HepG2 (cell line): Measurements from ENCODE around the gene INTS3. TPM values are rescaled to one million over a fixed set of nuclear protein-coding genes. Genes with fewer than 3 reads are reported as not detected.

Source experiments
- ATAC-seq: fragments of 200-7000 bp; cut with Tn5 transposase; 3 replicates; pipeline ENCODE4 v1.9.1; 2020; ENCODE audit warnings: mild to moderate bottlenecking, moderate library complexity
- BruUV-seq: library from RNA; stranded (reverse); fragments of 400-500 nt; replicated peaks from 2 replicates; lab custom pipeline; 2021; lab: Mats Ljungman, UMichigan
- CTCF ChIA-PET: fragments of 300-600 bp; formaldehyde crosslinking; extraction: SDS; loops from one replicate; lab custom pipeline; 2021; ENCODE audit warnings: low total read pairs, inconsistent platforms, low intra/inter-chr PET ratio; lab: Yijun Ruan, JAX
- POLR2A ChIA-PET: fragments of 350-600 bp; sonication (Branson Sonifier 250); formaldehyde crosslinking; loops from one replicate; lab custom pipeline; 2020; ENCODE audit warnings: antibody characterized with exemption, inconsistent platforms; lab: Yijun Ruan, JAX
- DNase-seq: peaks from one replicate; pipeline ENCODE4 v3.0.0-alpha.2; 2015; ENCODE audit warnings: low spot score
- FAIRE-seq: peaks from 3 replicates; lab custom pipeline; 2011; peaks lifted over from hg19 to GRCh38; lab: Jason Lieb, UNC
- H2AFZ ChIP-seq: one replicate; pipeline ENCODE4 v1.6.1; 2011; ENCODE audit warnings: low read length, inconsistent platforms
- H3K27ac ChIP-seq: fragments of 300-600 bp; 3 replicates; pipeline ENCODE4 v1.8.0; 2011; ENCODE audit warnings: mixed run types, mild to moderate bottlenecking, mixed read lengths, low read length, inconsistent platforms; ENCODE audit not compliant: insufficient read depth; ENCODE audit errors: extremely low read length
- H3K27me3 ChIP-seq, 2 experiments: fragments of 200-600 bp in 1 of 2; 2 replicates in 1 of 2; 3 replicates in 1 of 2; pipeline versions ENCODE4 v1.6.0 to v1.8.0; 2011; ENCODE audit warnings: low read length in 2 of 2, mild to moderate bottlenecking in 2 of 2, moderate library complexity in 2 of 2, inconsistent platforms in 1 of 2; ENCODE audit not compliant: insufficient read depth in 2 of 2, control insufficient read depth in 1 of 2
- H3K36me3 ChIP-seq, 2 experiments: fragments of 200-600 bp in 1 of 2; replicated peaks in 1 of 2; 2 replicates in 1 of 2; 3 replicates in 1 of 2; pipeline versions ENCODE4 v1.5.1 to v1.8.0; 2011; ENCODE audit warnings: low read length in 2 of 2, inconsistent platforms in 1 of 2; ENCODE audit not compliant: insufficient read depth in 2 of 2, control insufficient read depth in 1 of 2
- H3K4me1 ChIP-seq: 2 replicates; pipeline ENCODE4 v1.5.1; 2012; ENCODE audit warnings: low read length, inconsistent platforms; ENCODE audit not compliant: insufficient read depth
- H3K4me2 ChIP-seq: 2 replicates; pipeline ENCODE4 v1.6.0; 2011; ENCODE audit warnings: low read depth, low read length, inconsistent platforms
- H3K4me3 ChIP-seq, 3 experiments: fragments of 200-600 bp in 1 of 3; sonication (generic), shearing (Covaris generic) in 1 of 3; replicated peaks in 1 of 3; 2 replicates each; pipeline ENCODE4 v1.5.1; 2011 to 2016; ENCODE audit warnings: low read length in 3 of 3, inconsistent platforms in 2 of 3, low read depth in 2 of 3, mild to moderate bottlenecking in 2 of 3, control low read depth in 1 of 3, mixed read lengths in 1 of 3; ENCODE audit not compliant: insufficient read depth in 1 of 3
- H3K79me2 ChIP-seq: one replicate; pipeline ENCODE4 v1.6.1; 2011; ENCODE audit warnings: low read length, inconsistent platforms; ENCODE audit not compliant: insufficient read depth
- H3K9ac ChIP-seq: 2 replicates; pipeline ENCODE4 v1.6.0; 2011; ENCODE audit warnings: mild to moderate bottlenecking, low read depth, low read length, inconsistent platforms; ENCODE audit not compliant: insufficient read depth
- H3K9me3 ChIP-seq: 2 replicates; pipeline ENCODE4 v1.5.1; 2012; ENCODE audit warnings: mild to moderate bottlenecking, low read length
- H4K20me1 ChIP-seq: 2 replicates; pipeline ENCODE4 v1.6.0; 2011; ENCODE audit warnings: inconsistent platforms, mild to moderate bottlenecking, low read length, moderate library complexity; ENCODE audit not compliant: insufficient read depth
- CEBPG ChIP-seq: IDR thresholded peaks from 2 replicates; pipeline ENCODE4 v1.6.1; 2016
- CREM ChIP-seq, 2 experiments: sonication (generic) in 1 of 2; formaldehyde crosslinking in 1 of 2; IDR thresholded peaks; 2 replicates each; pipeline versions ENCODE4 v1.4.0 to v1.6.1; 2016 to 2020; ENCODE audit warnings: antibody characterized with exemption in 1 of 2, mild to moderate bottlenecking in 1 of 2, missing genetic modification reagents in 1 of 2
- E2F2 ChIP-seq: sonication (generic); formaldehyde crosslinking; IDR thresholded peaks from 2 replicates; pipeline ENCODE4 v1.4.0; 2020; ENCODE audit warnings: missing genetic modification reagents, borderline replicate concordance
- HES4 ChIP-seq: sonication (generic); formaldehyde crosslinking; IDR thresholded peaks from 2 replicates; pipeline ENCODE4 v1.9.0; 2021; ENCODE audit warnings: mild to moderate bottlenecking, missing genetic modification reagents, borderline replicate concordance
- JDP2 ChIP-seq: sonication (generic); formaldehyde crosslinking; IDR thresholded peaks from 2 replicates; pipeline ENCODE4 v1.8.1; 2022; ENCODE audit warnings: missing genetic modification reagents, borderline replicate concordance
- SRSF4 ChIP-seq: fragments of 200-400 bp; formaldehyde crosslinking; IDR thresholded peaks from one replicate; pipeline ENCODE4 v1.6.1; 2018; ENCODE audit warnings: mild to moderate bottlenecking, low read depth, low read length, moderate library complexity; ENCODE audit not compliant: poor library complexity, severe bottlenecking
- TRIM22 ChIP-seq: fragments of 450-650 bp; IDR thresholded peaks from 2 replicates; pipeline ENCODE4 v1.6.1; 2017
- ZNF143 ChIP-seq: sonication (generic); formaldehyde crosslinking; IDR thresholded peaks from 2 replicates; pipeline ENCODE4 v1.4.0; 2020; ENCODE audit warnings: missing genetic modification reagents
- ZNF337 ChIP-seq: sonication (generic); formaldehyde crosslinking; IDR thresholded peaks from 2 replicates; pipeline ENCODE4 v1.5.1; 2020; ENCODE audit warnings: missing genetic modification reagents, low read depth, mild to moderate bottlenecking, borderline replicate concordance
- ZNF605 ChIP-seq: sonication (generic); formaldehyde crosslinking; IDR thresholded peaks from 2 replicates; pipeline ENCODE4 v1.8.0; 2022; ENCODE audit warnings: mild to moderate bottlenecking, missing genetic modification reagents
- WGBS: methylation state at CpG from one replicate; pipeline ENCODE4 v1.1.6; 2017; ENCODE audit warnings: low lambda C conversion rate; 5-methylcytosine and 5-hydroxymethylcytosine counted together
- in situ Hi-C: cut with HindIII; loops from 2 replicates; pipeline ENCODE4 v1.10.0; 2017; ENCODE audit warnings: low pct_unique_long_range_greater_than_20kb; ENCODE audit not compliant: extremely low pct_ligation_motif_present
- intact Hi-C: fragments of 100-400 bp; cut with micrococcal nuclease; formaldehyde crosslinking; loops from one replicate; pipeline ENCODE4 v1.10.0; 2022; ENCODE audit not compliant: unreplicated experiment
- polyA plus RNA-seq, 8 experiments: library from polyadenylated mRNA; depleted of rRNA in 3 of 8; stranded (reverse) in 7 of 8; unstranded in 1 of 8; fragments of >200 nt; fragmentation: Illumina TruSeq in 4 of 8; extraction: Trizol in 4 of 8; gene quantifications; 2 replicates each; pipeline versions ENCODE4 v1.2.1 to v1.2.3, GENCODE V29; 2011 to 2016; ENCODE audit warnings: low read depth in 4 of 8, missing spikeins in 1 of 8, mixed read lengths in 1 of 8; ENCODE audit not compliant: insufficient read depth in 1 of 8
- total RNA-seq, 5 experiments: library from RNA; depleted of rRNA; stranded (reverse); fragments of >200 nt; fragmentation: Illumina TruSeq; extraction: Trizol; gene quantifications; 2 replicates each; pipeline ENCODE4 v1.2.3, GENCODE V29; 2016; ENCODE audit warnings: low read depth in 1 of 5

INTS3 gene
- total and polyA plus RNA-seq, 2 of the 13 experiments (the other 11 are each of a cell fraction or from before 2014, with no cell fraction given) = 17.2 to 27.2 TPM

GRCh38 chr1:153749408-153750005 lies 21.7 kb downstream of the INTS3 start (continued):
- no peak for TF ChIP-seq E2F2
- TF ChIP-seq HES4 (CRISPR knock-in tag) = no peak
- peak; percentile 46; the same call in 1 of the 2 replicates for TF ChIP-seq CEBPG (CRISPR knock-in tag)

GRCh38 chr1:153750026-153750995 lies 22.5 kb downstream of the INTS3 start:
- FAIRE-seq (no peak), DNase-seq (no peak), ATAC-seq (no peak)
- in situ Hi-C loops = no loop called here
- H3K27me3 ChIP-seq = no peaks in the 10 kb centered on the region
- intact Hi-C loops = no loop called here
- H4K20me1 ChIP-seq = no peaks in the 10 kb centered on the region
- BruUV-seq = TSS peak; percentile 24
- POLR2A ChIA-PET = interaction anchor here (1.4 kb wide), 1 partner anchor 19 kb away, joined by 4 read pairs; no protein-coding TSS in a partner anchor
- no peak overlapping the region for H3K27ac ChIP-seq
- H3K9ac ChIP-seq = no peak overlapping the region
- no peak overlapping the region for H3K4me2 ChIP-seq
- H2AFZ ChIP-seq = no peak overlapping the region
- no peaks in the 10 kb centered on the region for H3K4me1 ChIP-seq
- H3K36me3 ChIP-seq = peaks cover 17 to 69% of the 10 kb centered on the region in 2 experiments
- no peak overlapping the region for H3K4me3 ChIP-seq
- WGBS = 84% methylated on average over 6 of the region's 6 CpGs
- no peaks in the 10 kb centered on the region for H3K9me3 ChIP-seq
- CTCF ChIA-PET = interaction anchor here (1.1 to 5.5 kb wide), 5 partner anchors 72 to 239 kb away, joined by 3 to 38 read pairs (median 5); partner anchors contain the start of gene NPR1
- no peaks in the 10 kb centered on the region for H3K79me2 ChIP-seq
- TF ChIP-seq ZNF143 (no peak), ZNF605 (CRISPR knock-in tag) (no peak), ZNF337 (CRISPR knock-in tag) (no peak), TRIM22 (no peak), JDP2 (no peak), CREM (IDR thresholded peaks at IDR 0.05) (no peak), CREM (CRISPR knock-in tag; IDR thresholded peaks at IDR 0.05) (no peak), SRSF4 (no peak)
